HS-27A (cell line): ENCODE results near the gene KRT32.

Source experiments
- DNase-seq: peaks from one replicate; pipeline ENCODE4 v3.0.0-alpha.2; 2012; ENCODE audit warnings: low read depth, missing footprints

KRT32 gene

DNA sequence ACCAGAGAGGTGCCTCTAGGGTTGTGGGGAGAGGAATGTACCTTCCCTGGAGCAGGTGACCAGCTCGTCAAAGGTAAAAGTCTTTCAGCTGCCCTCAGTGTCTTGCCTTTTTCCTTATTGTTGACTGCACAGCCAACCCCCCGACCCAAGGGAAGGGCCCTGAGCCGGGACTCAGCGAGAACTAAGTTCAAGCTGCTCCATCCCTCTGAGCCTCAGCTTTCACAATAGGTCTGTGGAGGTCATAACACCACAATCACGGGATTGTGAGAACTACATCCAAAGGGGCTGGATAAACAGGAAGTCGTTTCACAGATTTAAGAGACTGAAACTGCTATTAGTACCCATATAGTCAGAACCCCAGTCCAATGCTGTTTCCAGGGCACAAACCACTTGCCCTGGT is 25.2 kb upstream of the KRT32 start:
- no peak for DNase-seq

DNA sequence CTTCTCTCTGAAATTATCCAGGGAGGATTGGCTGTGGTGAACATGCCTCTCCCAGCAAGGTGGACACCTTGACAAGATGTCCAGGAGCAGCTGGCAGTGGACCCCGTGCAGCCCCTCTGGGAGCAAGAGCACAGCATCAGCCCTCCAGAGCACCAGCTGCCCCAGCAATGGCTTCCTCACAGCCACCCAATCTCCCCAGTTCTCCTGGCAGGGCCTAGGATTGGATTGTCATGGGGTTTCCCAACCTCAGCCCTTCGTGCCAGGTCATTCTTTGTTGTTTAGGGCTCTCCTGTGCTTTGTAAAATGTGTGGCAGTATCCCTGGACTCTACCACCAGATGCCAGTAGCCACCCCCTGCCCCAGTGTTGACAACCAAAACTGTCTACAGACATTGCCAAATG is 24.3 kb upstream of the KRT32 start:
- no peak for DNase-seq

DNA sequence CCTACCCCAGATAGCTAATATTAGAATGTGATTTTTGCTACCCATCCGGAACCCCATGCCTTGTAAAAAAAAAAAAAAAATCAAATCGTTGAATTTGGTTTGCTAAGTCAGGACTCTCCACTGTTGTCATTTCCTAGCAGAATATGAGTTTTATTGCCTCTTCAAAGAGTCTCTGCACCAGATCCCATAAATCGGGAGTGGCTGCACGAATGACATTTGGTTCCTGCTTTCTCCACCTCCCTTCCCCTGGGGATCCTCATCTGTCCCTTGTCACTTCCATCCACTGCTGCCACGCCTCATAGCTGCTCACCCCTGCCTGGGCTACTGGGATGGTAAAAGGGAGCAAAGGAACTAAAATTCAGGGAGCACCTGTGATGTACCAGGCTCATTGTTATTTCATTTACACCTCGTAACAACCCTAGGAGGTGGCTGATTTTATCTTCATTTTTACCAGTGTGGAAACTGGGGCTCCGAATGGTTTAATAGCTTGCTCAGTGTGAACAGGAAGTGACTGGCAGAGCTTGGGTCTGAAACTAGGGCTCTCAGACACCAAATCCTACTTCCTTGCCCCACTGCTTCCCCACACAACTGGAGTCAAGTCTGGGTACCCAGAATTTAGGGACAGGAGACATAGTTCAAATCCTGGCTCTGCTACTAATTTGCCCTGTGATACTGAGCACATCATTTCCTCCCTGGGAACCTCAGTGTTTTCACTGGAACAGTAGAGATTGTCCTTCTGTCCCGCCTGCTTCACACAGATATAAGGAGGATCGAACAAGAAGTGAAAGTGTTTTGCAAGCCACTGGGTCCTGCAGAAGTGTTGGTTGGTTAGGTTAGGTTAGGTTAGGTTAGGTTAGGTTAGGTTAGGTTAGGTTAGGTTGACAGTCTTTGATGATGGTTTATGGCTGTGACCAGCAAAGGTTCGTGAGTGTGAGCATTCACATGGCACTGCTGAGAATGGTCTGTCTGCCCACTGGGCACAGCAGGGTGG is 23.1 kb upstream of the KRT32 start:
- DNase-seq: no peak

DNA sequence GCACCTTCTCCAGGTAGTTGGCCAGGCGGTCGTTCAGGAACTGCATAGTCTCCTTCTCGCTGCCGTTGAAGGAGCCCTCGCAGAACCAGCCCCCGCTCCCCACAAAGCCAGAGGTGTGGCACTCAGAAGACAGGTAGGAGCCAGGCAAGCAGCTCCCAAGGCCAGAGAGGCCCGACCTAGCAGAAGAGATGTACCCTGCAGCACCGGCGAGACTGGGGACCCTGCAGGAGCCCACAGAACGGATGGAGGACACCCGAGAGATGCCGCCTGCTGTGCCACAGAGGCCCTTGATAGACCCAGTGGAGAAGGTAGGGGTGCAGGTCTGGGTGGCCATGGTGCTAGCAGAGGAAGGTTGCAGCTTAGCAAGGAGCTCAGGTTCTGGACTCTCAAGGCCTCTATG is 22.3 kb upstream of the KRT32 start, which contains the start of gene KRT36:
Gene KRT36, minus strand, starts transcription at position 380 of the 400 bp plus-strand sequence. Its CDS starts 46 bp downstream, at position 334.
- DNase-seq: no peak

DNA sequence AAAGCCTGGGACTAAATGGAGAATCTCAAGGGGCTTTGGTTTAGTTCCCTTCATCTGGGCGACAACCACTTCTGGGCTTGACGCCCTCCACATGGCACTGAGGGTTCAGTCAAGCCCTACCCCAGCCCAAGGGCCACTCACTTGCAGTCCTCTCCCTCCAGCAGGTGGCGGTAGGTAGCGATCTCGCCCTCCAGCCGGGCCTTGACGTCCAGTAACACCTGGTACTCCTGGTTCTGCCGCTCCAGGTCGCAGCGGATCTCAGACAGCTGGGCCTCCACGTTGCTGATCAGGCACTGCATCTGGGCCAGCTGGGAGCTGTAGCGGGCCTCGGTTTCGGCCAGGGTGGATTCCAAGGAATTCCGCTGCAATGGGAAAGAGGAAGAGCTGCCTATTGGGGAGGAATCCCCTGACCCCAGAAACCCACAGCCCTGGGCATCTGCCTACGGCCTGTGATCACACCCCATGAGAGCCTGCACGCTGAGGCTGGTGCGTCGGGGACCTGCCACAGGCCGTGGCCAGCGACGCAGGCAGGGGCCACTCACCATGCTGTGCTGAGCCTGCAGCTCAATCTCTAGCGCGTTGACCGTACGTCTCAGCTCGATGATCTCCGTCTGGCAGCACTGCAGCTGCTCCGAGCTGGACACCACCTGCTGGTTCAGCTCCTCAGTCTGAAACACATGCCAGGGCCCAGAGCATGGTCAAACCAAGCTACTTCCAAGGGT is 19.8 kb upstream of the KRT32 start:
- DNase-seq: no peak

DNA sequence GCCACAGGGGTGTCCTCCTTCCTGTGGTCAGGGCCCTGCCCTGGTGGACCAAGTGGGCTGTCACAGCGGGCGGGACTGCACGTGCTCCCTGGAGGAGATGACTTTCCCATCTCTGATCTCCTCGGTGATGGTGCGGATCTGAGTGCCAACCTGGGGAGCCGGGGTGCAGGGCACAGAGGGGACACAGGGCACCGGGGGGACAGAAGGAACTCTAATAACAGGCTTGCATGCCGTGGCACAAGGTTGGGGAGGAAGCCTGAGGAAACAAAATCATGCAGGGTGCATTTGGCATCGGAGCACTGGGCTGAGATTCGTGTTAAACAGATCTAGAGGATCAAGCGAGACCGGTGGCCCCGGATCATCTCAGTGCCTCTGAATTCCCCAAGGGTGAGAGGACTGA is 19.1 kb upstream of the KRT32 start:
- DNase-seq: no peak

DNA sequence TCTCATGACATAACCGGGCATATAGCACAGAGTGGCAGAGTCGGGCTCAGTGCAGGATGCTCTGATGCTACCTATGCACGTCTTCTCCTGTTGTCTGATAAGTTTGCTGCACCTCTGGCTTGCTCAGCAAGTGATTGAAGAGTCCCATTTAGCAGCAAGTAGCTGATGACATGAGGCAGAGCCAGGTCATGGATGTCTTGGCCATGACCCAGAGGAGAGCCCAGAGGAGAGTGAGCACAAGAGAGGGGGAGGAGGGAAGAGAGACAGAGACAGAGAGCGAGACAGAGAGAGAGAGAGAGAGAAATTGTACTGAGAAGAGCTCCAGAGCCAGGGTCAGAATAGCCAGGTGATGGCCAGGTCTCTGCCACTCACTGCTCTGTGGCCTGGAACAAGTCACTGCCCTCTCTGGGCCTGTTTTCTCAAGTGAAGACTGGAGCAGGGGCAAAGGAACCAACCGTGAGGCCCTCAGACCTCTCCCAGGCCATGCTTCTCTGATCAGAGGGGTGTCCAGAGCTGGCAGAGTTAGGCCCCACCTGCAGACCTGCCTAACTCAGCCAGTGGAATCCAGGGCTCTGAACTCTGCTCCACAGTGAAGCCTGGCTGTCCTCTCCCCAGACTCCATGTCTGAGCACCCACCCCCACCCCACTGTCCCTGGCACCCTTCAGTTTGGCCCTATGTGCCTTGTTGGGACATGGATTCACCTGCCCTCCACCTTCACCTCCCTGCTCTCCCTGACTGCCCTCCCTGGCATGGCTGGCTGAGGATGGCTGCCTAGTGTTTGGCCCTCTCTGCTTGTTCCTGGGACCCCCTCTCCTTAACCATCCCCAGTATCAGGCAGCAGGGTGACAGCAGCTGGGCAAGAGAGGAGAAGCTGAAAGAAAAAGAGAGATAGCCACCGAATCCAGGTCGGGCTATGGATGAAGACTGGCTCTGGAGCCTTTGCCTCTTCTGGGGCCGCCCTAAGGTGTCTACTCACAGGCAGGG is 18.0 kb upstream of the KRT32 start:
- DNase-seq: no peak

DNA sequence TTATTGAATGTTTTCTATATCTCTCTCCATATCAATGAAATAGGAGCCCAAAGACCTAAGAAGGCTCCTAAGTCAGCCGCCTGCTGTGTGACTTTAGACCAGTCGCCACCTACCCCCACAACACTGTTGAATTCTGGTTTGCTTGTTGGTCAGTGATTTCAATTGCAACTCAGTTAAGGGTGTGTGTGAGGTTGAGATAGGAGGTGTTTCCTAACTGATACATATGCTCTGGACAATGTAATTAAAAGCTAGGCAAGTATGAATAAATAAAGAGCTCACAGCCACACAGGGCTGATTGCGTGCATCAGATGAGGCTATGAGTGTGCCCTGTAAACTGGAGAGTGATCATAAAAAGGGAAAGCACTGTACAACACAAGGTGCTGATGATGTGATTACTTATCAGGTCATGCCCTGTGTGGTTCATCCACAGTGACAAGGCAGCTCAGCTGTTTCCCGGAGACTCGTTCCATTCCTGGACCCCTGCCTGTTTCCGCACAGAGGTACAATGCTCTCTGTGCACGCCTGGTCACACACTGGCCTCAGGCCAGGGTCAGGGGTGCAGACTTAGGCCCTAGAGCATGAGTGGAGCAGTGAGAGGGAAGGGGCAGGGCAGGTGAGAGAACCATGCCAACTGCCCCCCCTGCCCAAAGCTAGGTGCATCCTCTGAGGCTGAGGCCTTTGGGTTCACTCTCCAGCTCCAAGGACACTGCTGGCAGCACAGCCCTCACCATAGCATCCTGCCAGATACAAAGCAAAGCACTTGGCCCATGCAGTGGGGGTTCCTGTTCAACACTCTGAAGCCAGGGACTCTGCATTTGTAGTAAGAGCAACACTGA is 17.0 kb upstream of the KRT32 start:
- DNase-seq: no peak

DNA sequence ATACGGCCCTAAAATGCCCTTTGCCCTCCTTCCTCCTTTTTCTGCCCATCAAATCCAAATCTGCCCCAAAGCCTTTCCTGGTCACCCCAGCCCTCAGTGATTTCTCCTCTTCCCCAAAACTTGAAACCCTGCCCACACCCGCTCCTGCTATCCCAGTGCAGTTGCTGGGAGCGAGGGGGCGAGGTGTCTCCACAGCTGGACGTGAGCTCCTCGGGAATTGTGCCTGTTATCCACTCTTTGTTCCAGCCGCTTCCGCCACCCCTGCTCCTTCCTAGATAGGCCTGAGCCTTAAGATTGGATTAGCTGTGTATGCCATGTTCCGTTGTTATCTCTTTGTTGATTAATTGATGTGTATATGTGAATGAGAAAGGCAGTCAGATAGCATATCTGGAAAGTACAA is 16.3 kb upstream of the KRT32 start:
- DNase-seq: no peak

DNA sequence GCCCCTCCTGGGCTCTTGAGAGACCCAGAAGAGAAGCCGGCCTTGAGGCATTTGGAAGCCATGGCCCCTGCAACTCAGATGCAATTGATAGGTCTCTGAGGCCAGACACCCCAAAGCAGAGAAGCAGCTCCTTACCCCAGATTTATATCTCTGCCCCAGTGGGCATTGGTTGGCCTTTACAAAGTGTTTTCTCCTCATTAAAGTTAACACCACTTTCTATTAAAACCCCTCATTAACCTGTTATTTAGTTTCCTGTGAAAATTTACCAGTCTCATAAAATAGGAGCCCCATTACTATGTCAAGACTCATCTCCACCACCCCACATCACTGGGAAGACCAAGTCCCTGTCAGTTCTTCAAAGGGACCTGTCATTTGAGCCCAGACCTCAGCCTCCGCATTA is 13.8 kb upstream of the KRT32 start, which contains the start of gene KRT35:
Gene KRT35, minus strand, starts transcription at position 116 of the 400 bp plus-strand sequence. Its CDS starts 54 bp downstream, at position 62.
- no peak for DNase-seq

DNA sequence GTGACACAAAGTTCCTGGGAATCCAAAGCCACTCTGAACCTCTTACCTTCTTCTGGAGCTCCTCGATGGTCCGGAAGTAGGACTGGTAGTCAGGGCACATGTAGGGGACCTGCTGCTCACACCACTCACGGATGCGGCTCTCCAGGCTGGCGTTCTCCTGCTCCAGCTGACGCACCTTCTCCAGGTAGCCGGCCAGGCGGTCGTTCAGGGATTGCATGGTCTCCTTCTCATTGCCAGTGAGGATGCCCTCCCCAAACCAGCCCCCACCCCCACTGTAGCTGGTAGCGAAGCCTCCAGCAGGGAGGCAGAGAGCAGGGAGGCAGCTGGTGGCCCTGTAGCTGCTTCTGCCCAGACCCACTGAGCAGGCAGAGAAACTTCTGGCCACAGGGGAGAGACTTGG is 13.4 kb upstream of the KRT32 start:
- DNase-seq: no peak

DNA sequence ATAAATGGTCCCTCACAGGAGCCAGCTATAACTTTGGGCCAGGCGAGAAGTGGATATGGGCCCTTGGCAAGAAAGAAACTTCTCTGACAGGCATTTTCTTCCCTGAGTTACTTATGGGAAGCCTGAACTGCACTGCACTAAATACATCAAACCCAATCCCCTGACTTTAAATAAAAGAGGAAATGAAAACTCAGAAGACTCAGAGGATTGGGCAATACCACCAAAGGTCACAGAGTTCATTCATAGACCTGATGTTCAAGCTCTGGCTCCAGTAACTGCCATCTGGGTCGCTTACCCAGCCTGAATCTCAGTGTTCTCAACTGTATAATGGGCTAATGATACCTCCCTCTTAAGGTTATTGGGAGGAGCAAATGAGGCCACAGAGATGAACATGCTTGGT is 12.9 kb upstream of the KRT32 start:
- DNase-seq: no peak

DNA sequence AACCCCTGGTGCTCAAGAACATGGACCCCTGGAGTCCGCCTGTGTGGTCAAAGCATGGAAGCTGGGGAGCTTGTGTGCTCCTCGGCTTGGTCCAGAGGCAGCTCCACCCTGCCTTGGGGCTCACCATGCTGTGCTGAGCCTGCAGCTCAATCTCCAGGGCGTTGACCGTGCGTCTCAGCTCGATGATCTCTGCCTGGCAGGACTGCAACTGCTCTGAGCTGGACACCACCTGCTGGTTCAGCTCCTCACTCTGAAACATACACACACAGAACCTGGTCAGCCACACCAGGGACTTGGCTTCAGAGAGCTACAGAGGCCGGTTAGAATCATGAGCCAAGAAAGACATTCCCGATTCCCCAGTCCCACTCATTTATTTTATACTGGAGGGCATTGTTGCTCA is 11.1 kb upstream of the KRT32 start:
- no peak for DNase-seq

DNA sequence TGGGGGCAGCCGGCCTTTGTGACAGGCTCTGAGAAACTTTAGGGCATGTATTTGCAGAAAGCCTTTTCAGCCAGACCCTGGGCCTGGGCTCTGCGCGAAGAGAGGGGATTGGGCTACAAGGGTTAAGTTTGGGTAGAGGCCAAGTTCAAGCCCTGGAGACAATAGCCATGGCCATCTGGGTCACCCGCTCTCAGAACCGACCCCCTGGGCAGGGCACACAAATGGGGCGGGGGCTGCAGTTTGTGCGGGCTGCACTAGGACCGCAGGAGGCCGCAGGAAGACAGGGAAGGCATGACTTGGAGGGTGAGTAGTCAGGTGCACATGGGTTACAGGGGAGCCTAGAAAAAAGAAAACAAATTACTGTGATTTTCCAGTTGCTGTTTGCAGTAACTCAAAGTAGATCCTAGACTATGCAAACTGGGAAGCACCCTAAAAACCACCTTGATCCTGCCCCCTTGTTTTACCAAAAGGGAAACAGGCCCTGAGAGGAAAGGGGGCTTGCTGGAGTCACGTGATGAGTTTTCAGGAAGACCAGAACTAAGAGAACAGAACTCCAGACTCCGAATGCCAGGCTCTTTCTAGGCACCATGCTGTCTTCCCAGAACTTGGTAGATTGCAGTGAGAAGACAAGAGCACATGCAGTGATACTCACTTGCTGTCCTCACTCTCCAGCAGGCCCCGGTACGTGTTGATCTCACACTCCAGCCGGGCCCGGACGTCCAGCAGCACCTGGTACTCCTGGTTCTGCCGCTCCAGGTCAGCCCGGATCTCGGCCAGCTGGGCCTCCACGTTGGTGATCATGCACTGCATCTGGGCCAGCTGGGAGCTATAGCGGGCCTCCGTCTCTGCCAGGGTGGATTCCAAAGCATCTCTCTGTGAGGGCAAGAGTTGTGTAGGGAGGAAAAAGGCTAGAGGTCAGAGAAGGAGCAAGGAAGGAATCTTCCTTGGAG is 10.0 kb upstream of the KRT32 start:
- DNase-seq: no peak

DNA sequence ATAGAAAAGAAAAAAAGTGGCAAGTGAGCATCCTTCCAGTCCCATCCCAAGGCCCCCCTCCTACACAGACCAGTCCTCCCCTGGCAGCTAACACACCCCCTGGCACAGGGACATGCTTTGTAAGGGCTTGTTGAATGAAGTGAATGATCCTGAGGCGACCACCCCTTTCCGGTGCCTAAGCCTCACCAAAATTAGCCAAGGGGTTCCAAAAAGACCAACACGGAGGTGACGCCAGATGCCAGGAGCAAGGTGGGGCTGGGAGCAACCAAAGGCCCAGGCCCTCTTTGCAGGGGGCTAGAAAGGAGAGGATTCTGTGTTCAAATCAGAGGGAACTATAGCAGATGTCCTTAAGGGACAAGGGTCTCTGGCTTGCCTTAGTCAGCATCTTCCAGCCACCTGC is 8.2 kb upstream of the KRT32 start:
- DNase-seq: no peak

DNA sequence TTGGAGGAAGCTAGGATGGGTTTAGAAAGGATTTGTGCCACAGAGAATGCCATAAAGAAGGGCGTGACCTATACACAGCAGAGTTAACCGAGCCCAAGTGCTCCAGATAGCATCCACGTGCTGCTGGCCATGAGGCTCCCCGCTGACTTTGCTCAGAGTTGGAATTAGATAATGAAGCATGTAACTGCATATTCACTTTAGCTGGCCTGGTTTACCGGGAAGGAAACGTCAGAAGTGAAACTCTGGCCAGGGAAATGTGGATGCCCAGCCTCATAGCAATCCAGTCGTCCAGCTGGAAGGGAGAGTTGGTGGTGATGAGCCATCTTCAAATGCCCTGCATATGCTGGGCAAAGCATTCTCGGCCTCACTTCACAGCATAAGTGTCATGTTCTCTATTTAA is 7.7 kb upstream of the KRT32 start:
- no peak for DNase-seq

DNA sequence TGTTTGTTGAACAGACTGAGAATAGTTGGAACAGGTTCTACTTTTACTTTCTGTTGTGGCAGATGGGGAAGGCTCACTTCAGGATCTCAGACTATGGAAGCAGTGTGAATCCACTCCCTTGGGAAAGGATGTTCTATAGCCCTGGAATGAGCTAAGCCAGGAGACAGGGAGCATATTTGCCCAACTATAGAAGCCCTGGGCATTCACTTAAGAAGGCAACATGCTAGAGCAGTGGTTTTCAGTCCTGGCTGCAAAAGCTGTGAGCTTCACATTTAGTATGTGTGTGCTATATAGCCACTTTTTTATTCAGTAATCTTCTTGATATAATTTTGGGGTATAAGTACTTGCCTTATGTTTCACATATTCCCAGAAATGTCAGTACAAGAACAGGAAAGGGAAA is 1.2 kb upstream of the KRT32 start:
- DNase-seq: no peak

DNA sequence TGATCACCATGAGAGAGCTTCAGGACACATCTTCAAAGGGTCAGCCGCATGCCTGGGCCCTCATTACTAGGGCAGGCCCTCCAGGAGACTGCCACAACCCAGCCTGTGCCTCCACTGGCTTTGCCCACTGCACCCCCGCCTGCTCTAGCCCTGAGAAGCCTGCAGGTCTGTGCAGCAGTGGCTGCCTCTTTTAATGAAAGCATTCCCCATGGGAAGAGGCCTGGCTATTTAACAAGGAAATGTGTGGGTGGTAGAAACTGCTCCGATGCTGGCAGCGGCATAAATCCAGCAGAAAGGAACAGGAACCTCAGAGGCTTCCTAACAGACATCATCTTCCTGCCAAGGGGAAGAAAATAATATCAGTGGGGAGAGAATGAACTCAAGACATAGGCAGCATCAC is 375 bp upstream of the KRT32 start:
- DNase-seq: no peak

DNA sequence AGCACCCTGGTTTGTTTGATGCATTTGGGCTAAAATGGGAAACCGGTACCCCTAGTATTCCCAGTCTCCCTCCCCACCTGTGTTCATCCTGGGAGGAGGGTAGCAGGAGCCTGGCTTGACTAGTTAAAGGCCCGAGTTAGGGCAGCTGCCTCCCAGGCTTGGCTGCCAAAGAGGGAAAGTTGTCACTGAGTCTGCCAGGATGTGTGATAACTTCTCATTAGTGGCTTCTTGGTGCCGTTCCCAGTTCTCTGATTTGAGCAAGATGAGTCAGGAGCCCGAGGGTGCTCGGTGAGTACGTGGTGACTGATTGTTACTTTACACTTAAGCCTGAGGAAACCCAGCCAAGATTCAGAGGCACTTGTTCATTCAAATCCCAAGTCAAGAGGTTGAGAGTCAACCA is 2.5 kb downstream of the KRT32 start:
- DNase-seq: peak; percentile 43

DNA sequence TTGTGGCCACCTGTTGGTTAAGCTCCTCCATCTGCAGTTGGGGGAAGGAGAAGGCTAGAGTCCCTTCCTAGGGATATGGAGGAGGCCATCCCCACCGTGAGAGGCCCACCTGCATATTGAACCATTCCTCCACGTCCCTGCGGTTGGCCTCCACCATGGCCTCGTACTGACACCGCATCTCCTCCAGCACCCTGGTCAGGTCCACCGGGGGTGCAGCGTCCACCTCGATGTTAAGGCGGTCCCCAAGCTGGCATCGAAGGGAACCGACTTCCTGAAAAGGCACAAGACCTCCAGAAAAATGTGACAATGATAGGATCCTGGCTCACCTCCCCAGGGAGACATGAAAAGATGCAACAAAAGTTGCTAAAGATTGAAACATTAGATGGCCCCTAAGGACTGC is 3.0 kb downstream of the KRT32 start:
- no peak for DNase-seq
